Pulmonary artery endothelial cell (primary cell): ENCODE data around the gene SORL1. TPM values are rescaled to one million over a fixed set of nuclear protein-coding genes. Genes with fewer than 3 reads are reported as not detected.
A peak's percentile ranks its signal among the peaks of the same experiment; 100 is the strongest.

Source experiments
- DNase-seq: peaks from one replicate; pipeline ENCODE4 v3.0.0-alpha.2; 2011; ENCODE audit warnings: low read depth, low spot score
- total RNA-seq: library from RNA; depleted of rRNA; stranded (reverse); fragments of >200 nt; gene quantifications from 2 replicates; pipeline ENCODE4 v1.2.3, GENCODE V29; 2014

SORL1 gene
- total RNA-seq, 1 donor from 2014 or later = 0.26 TPM

DNA sequence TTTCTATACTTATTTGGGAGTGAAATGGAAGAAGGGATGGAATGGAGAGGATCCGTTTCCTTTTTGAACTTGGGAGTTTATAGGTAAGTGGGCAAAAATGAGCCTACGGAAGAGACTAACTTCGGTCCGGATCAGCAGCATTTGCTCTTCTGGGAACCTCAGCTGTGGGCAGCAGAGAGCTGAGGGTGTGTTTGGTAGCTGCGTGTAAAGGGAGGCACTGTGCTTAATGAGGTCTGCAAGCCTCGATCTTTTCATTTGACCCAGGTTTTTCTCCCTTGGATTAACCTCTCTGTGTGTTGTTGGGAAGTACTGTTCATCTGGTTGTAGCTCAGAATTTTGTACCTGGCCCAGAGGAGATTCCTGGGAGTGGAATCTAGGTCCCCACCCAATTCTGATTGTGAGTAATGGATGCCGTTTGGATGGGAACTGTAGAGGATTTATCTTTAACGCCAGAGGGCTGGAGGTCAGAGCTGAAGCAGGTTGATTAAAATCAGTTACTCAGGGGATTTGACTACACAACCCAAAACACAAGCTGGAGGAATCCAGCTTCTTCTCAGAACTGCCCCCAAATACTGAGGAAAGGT is 202.2 kb downstream of the SORL1 start:
- no peak for DNase-seq

DNA sequence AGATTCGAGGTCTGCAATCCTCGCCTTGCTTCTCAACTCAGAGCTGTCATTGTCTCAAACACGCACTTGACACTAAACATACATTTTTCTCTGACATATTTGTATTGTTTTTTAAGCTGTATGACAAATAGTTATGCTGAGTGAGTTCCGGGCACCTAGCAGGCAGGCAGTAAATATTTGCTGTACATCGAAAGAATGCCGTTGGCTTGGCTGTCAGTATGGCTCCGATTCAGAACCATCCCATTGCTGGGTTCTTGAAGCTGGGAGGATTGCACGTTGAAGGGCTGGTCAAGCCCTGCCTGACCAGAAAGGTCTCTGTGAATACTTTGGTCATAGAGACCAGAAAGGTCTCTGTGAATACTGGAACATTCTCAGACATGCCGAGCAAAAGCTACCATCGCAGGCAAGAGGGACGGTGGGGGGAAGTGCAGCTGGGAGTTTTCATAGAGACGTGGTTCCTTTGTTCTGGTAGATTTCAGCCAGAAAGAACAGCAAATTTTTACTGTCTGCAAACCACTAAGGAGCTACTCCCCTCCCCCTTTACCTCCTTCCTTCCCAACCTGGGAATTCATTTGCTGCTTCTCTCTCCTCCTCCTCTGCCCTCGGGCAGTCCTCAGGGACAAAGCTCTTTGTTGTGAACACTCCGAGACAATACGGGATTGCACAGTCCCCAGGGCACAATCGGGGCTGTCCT is 202.9 kb downstream of the SORL1 start:
- no peak for DNase-seq

DNA sequence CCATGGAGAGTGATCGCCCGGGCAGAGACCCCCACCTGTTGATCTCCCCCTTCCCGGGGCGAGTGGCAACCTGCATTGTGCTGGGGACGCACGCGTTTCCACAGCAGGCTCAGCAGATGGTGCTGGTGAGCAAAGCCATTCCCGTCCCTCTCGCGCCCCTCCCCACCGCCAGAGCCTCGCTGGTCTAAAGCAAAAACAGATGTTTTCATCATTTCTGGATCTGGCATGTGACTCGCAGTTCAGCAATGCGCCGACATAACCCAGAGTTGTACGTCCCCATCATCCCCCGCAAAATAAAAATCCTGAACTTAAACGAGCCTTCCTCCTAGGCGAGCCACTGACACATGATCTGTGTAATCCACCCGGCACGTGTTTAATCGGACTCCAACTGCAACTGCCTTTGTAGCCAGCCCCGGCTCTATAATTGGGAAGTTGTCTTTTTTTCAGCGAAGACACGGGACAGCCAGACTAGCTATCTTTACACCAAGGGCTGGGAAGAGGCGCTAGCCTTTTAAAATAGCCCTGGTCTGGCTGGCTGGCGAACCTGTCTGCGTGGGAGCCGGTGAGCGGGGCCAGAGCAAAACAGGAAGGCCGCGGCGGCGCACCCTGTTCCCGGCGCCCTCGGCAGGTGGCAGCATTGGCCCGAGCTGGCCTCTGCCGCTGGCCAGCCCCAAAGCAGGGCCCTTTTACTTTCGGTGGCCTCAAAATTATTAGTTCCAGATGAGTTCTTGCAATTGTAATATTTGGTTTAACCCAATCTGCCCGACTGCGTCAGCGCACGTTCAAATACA is 203.6 kb downstream of the SORL1 start:
- peak; percentile 58 for DNase-seq

GRCh38 chr11:121656328-121657090 is 204.4 kb downstream of the SORL1 start:
- no peak for DNase-seq

GRCh38 chr11:121657146-121657545 is 205.0 kb downstream of the SORL1 start:
- no peak for DNase-seq

DNA sequence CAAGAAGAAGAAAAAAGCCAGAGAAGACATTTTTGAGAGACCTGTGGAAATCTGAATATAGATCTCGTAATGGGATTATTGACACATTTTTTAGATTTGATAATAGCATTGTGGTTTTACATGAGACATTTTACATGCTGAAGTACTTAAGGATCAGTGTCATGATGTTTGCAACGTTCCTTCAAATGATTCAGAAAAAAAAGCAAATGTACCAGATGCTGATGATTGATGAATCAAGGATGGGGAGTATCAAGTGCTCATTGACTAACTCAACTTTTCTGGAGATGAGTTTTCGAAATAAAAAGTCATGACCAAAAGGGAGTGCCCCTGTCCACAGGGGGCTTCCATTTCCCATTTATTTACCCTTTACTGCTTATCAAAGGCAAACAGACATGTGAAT is 207.7 kb downstream of the SORL1 start:
- no peak for DNase-seq

DNA sequence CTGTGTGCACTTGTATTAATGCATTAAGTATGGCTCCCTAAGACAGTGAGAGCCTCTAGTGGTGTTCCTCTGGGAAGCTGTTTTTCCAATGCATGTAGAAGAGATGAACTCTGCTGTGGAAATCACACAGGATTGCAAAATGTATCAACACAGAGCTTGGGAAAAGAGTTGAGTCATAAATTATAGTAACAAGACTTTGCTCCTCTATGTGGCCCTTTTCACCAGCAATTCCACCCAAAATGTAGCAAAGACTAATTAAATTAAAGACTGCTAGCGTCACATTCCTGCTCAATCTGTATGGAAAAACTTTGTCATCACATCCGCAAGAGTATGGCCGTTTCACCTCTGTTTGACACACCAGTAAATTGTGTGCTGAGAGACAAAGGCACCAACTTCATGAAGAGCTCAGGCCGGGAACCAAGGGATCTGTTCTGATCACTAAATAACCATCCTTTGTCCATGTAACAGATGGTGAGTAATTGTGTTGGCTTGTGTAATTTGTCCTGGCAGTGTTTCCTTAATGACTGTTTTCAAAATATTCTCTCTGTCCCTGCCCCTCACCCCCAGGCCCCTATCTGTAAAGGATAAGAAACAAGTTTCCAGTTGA is 209.9 kb downstream of the SORL1 start:
- no peak for DNase-seq

DNA sequence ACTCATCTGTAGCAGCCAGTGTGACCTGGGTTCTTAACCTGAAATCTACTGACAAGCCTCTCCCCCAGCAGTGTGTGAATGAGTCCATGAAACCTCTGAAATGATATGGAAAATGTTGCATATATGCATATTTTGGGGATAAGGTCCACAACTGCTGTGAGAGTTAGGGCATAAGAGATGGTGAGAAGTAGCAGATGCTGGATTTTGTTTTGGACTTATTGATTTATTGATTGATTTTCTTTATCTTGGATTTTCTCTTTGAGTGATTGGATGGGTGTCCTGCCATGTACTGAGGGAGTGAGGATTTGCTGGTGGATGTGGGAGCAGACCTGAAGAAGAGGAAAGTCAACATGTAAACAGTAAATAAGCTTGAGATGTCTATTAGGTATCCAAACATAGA is 212.0 kb downstream of the SORL1 start:
- no peak for DNase-seq

DNA sequence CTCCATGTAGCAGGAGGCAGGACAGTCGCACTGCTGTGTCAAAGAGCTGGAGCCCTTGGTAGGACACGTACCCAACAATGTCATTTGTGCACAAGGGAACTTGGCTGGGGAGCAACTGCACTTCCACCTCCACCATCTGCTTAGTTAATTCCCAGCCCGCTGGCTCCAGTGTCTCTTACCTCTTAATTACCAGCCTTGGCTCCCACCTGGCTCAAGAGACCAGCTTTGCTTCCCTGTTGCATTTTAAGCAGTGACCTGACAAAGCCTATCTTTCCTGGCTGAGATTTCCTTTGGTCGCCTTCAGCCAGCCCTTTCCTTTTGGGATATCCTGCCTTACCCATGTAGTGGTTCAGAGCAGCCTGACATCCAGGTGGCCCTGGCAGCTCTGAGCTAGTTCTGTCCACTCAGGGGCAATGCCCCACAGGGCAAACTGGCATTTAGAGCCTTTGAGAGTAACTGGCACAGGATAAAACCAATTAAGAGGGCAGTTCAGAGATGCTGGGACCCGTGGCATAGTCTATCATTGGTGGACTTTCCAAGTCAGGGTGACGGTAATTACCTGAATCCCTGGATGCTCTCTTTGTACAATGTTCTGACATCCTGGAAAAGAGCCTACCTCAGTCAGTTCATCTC is 213.2 kb downstream of the SORL1 start:
- no peak for DNase-seq

GRCh38 chr11:121667836-121668235 is 215.7 kb downstream of the SORL1 start:
- no peak for DNase-seq

- DNase-seq = no peak
Measured at GRCh38 chr11:121669422-121669821, 217.3 kb downstream of the SORL1 start.

- no peak for DNase-seq
Measured at GRCh38 chr11:121670266-121670665, 218.2 kb downstream of the SORL1 start.

- DNase-seq = no peak
Measured at GRCh38 chr11:121670805-121671282, 218.7 kb downstream of the SORL1 start.

DNA sequence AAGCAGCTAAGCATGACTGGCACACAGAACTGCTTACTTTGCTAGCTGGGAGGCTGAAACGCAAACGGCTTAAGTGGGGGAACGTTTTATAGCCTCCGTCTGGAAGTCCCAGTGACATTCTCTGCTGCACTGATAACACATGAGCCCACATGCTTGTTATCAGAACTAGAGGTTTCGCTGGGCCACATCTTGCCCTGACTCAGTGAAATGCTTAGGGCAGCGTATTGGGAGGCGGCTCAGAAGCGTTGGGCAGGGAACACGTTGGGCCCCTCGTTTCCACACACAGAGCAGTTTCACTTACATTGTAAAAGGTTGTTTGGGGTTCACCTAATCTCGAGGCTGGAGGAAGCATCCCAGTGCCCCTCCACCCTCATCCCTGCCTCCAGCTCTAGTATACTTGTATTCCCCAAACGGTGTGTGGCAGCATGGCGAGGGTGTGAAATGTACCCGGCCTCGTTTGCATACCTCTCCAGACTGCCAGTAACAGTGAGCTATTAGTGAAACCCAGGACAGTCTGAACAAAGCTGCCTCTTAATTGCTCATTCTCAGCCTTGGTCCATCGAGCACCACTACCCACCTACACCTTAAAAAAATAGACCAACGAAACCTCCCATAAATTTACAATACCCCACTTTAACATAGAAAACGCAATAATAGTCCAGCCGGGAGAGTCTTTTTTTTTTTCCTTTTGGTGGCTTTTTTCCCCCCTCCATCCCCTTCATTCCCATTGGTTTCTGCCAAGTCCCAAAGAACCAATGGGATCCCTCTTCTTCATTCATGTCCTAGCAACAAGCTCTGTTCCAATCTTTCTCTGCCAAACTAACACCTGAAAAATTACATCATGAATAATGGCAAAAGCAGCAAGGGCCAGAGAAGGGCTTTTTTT is 219.4 kb downstream of the SORL1 start:
- no peak for DNase-seq

DNA sequence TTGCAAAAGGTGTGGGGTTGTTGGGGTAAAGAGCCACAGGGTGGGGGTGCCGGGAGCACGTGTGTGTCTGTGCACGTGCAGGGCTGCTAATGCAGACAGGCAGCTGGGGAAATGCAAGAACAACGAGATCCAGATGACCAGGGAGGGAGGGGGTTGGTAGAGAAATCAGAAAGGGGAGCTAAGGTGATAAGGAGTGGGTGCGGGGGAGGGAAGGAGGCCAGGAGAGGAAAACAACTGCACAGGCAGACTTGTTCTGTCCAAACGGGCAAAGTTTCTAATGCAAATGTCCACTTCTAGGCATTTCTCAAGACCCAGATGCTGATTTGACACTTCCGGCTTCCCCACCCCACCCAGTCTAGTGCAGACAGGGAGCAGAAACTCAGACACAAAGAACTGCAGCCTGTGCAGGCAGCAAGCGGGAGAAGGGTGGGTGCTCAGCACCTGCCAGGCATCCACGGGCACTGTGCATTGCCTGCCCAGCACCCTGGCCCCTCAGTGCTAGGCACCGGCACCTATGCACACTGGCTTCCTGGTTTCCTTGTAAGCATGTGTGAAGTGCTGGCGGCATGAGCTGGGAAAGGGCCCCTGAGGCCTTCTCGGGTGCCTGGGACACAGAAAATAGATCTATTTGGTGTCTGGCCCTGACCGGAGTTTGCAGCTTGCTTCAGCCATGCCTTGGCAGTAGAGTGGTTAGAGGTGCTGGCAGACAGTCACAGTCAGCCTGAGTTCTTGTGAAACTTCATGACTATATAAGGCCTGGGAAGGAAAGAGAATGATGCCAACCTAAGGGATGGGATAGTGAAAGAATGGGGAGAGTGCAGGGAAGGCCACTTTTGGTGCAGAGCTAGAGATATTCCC is 220.7 kb downstream of the SORL1 start:
- DNase-seq = no peak

GRCh38 chr11:121681550-121682268 is 229.6 kb downstream of the SORL1 start:
- DNase-seq = no peak
